Memory B cell (primary cell): ENCODE results near the gene LRG1.

Experiments used
- ATAC-seq: fragments of 150-1000 bp; cut with Tn5 transposase; 2 replicates; pipeline ENCODE4 v1.10.0; 2021; ENCODE audit warnings: low read depth, mild to moderate bottlenecking, moderate library complexity
- DNase-seq, 2 donors: peaks; one replicate each; pipeline ENCODE4 v3.0.0; 2022; ENCODE audit warnings: low spot score in 2 of 2
- H3K27ac Mint-ChIP-seq: one replicate; pipeline ENCODE4 v1.8.0; 2022; ENCODE audit warnings: mild to moderate bottlenecking, moderate library complexity, mixed read lengths
- H3K27me3 Mint-ChIP-seq: one replicate; pipeline ENCODE4 v1.8.0; 2022; ENCODE audit warnings: mixed read lengths
- H3K36me3 Mint-ChIP-seq: one replicate; pipeline ENCODE4 v1.8.0; 2022; ENCODE audit warnings: mild to moderate bottlenecking, mixed read lengths
- H3K4me1 Mint-ChIP-seq: one replicate; pipeline ENCODE4 v1.8.0; 2022; ENCODE audit warnings: mixed read lengths
- H3K4me3 Mint-ChIP-seq: one replicate; pipeline ENCODE4 v1.8.0; 2022; ENCODE audit warnings: mild to moderate bottlenecking, moderate library complexity, mixed read lengths
- H3K9me3 Mint-ChIP-seq: one replicate; pipeline ENCODE4 v1.8.0; 2022; ENCODE audit warnings: mixed read lengths

The LRG1 gene

GRCh38 chr19:4539693-4540581, at the start of gene LRG1:
Gene LRG1 (minus strand): TSS chr19:4540036. CDS start chr19:4540013, 23 bp downstream.
- H3K27ac Mint-ChIP-seq, result no peak within 1 kb of the TSS
- ATAC-seq (peak; percentile 62), DNase-seq (no peak)
- H3K9me3 Mint-ChIP-seq, result no peaks in the 10 kb centered on the region
- H3K4me3 Mint-ChIP-seq, result peak within 1 kb of the TSS; percentile 25
- H3K36me3 Mint-ChIP-seq, result no peaks in the 10 kb centered on the region
- H3K4me1 Mint-ChIP-seq, result peaks cover 4% of the 10 kb centered on the region
- H3K27me3 Mint-ChIP-seq, result peaks cover 13% of the 10 kb centered on the region

GRCh38 chr19:4588291-4588761, 48.5 kb upstream of the LRG1 start:
- Mint-ChIP-seq H3K27ac (no peak overlapping the region), H3K27me3 (peaks cover 31% of the 10 kb centered on the region), H3K4me3 (no peak overlapping the region), H3K4me1 (peaks cover 3% of the 10 kb centered on the region), H3K36me3 (no peaks in the 10 kb centered on the region), H3K9me3 (no peaks in the 10 kb centered on the region)
- no peak for DNase-seq
- no peak for ATAC-seq

GRCh38 chr19:4587527-4587926, 47.7 kb upstream of the LRG1 start:
- H3K27me3 Mint-ChIP-seq, result peaks cover 31% of the 10 kb centered on the region
- H3K4me3 Mint-ChIP-seq, result no peak overlapping the region
- no peak overlapping the region for H3K27ac Mint-ChIP-seq
- no peaks in the 10 kb centered on the region for H3K9me3 Mint-ChIP-seq
- peaks cover 3% of the 10 kb centered on the region for H3K4me1 Mint-ChIP-seq
- DNase-seq, result no peak
- ATAC-seq, result no peak
- no peaks in the 10 kb centered on the region for H3K36me3 Mint-ChIP-seq

GRCh38 chr19:4586691-4587090, 46.9 kb upstream of the LRG1 start:
- no peak overlapping the region for H3K4me3 Mint-ChIP-seq
- H3K9me3 Mint-ChIP-seq, result no peaks in the 10 kb centered on the region
- peaks cover 37% of the 10 kb centered on the region for H3K27me3 Mint-ChIP-seq
- peaks cover 9% of the 10 kb centered on the region for H3K4me1 Mint-ChIP-seq
- H3K36me3 Mint-ChIP-seq, result no peaks in the 10 kb centered on the region
- DNase-seq (no peak), ATAC-seq (no peak)
- H3K27ac Mint-ChIP-seq, result no peak overlapping the region

- Mint-ChIP-seq H3K27me3 (peaks cover 35% of the 10 kb centered on the region), H3K36me3 (no peaks in the 10 kb centered on the region), H3K27ac (no peak overlapping the region), H3K9me3 (no peaks in the 10 kb centered on the region), H3K4me1 (peaks cover 9% of the 10 kb centered on the region), H3K4me3 (no peak overlapping the region)
- no peak for ATAC-seq
- no peak for DNase-seq
Measured at GRCh38 chr19:4586245-4586644, 46.4 kb upstream of the LRG1 start.

GRCh38 chr19:4585556-4585955, 45.7 kb upstream of the LRG1 start:
- peaks cover 30% of the 10 kb centered on the region for H3K27me3 Mint-ChIP-seq

GRCh38 chr19:4584670-4585460, 45.0 kb upstream of the LRG1 start:
- Mint-ChIP-seq H3K36me3 (no peaks in the 10 kb centered on the region), H3K9me3 (no peaks in the 10 kb centered on the region), H3K27ac (no peak overlapping the region), H3K4me1 (peaks cover 9% of the 10 kb centered on the region), H3K4me3 (no peak overlapping the region), H3K27me3 (peaks cover 27% of the 10 kb centered on the region)
- DNase-seq (no peak), ATAC-seq (no peak)

More at GRCh38 chr19:4585556-4585955, 45.7 kb upstream of the LRG1 start:
- Mint-ChIP-seq H3K4me1 (peaks cover 9% of the 10 kb centered on the region), H3K9me3 (no peaks in the 10 kb centered on the region), H3K27ac (no peak overlapping the region), H3K4me3 (no peak overlapping the region), H3K36me3 (no peaks in the 10 kb centered on the region)
- DNase-seq (no peak), ATAC-seq (no peak)

GRCh38 chr19:4583961-4584669, 44.3 kb upstream of the LRG1 start:
- Mint-ChIP-seq H3K4me1 (peaks cover 9% of the 10 kb centered on the region), H3K36me3 (no peaks in the 10 kb centered on the region), H3K4me3 (no peak overlapping the region), H3K9me3 (no peaks in the 10 kb centered on the region), H3K27ac (no peak overlapping the region), H3K27me3 (peaks cover 27% of the 10 kb centered on the region)
- ATAC-seq (no peak), DNase-seq (no peak)

GRCh38 chr19:4582980-4583842, 43.4 kb upstream of the LRG1 start:
- ATAC-seq (no peak), DNase-seq (no peak)
- Mint-ChIP-seq H3K36me3 (no peaks in the 10 kb centered on the region), H3K4me1 (peaks cover 9% of the 10 kb centered on the region), H3K9me3 (no peaks in the 10 kb centered on the region), H3K4me3 (peak overlapping the region; percentile 21), H3K27ac (no peak overlapping the region), H3K27me3 (peaks cover 31% of the 10 kb centered on the region)

GRCh38 chr19:4581666-4582553, 42.1 kb upstream of the LRG1 start:
- Mint-ChIP-seq H3K4me3 (peak overlapping the region; percentile 56), H3K27me3 (peaks cover 26% of the 10 kb centered on the region), H3K36me3 (no peaks in the 10 kb centered on the region), H3K9me3 (no peaks in the 10 kb centered on the region), H3K27ac (no peak overlapping the region), H3K4me1 (peaks cover 9% of the 10 kb centered on the region)
- ATAC-seq, result no peak
- no peak for DNase-seq

- Mint-ChIP-seq H3K27me3 (peaks cover 27% of the 10 kb centered on the region), H3K4me1 (peaks cover 9% of the 10 kb centered on the region), H3K4me3 (no peak overlapping the region), H3K36me3 (no peaks in the 10 kb centered on the region), H3K27ac (no peak overlapping the region), H3K9me3 (no peaks in the 10 kb centered on the region)
- no peak for DNase-seq
- ATAC-seq, result peak; percentile 17
Measured at GRCh38 chr19:4580961-4581665, 41.3 kb upstream of the LRG1 start.
